Tibial nerve (tissue), 3 donors: ENCODE data around the gene TBC1D1.

Source experiments
- CTCF ChIP-seq, 5 experiments: fragments of 200-600 bp in 3 of 5; fragments of 450-650 bp in 2 of 5; sonication (generic) in 3 of 5; IDR thresholded peaks; one replicate each; pipeline ENCODE4 v1.5.1; 2016 to 2019; ENCODE audit warnings: antibody characterized with exemption in 5 of 5, mild to moderate bottlenecking in 3 of 5, moderate library complexity in 2 of 5
- POLR2A ChIP-seq, 2 donors: fragments of 450-650 bp; IDR thresholded peaks; one replicate each; pipeline ENCODE4 v1.6.1; 2017; ENCODE audit warnings: antibody characterized with exemption in 2 of 2, mild to moderate bottlenecking in 2 of 2, moderate library complexity in 2 of 2

DNA sequence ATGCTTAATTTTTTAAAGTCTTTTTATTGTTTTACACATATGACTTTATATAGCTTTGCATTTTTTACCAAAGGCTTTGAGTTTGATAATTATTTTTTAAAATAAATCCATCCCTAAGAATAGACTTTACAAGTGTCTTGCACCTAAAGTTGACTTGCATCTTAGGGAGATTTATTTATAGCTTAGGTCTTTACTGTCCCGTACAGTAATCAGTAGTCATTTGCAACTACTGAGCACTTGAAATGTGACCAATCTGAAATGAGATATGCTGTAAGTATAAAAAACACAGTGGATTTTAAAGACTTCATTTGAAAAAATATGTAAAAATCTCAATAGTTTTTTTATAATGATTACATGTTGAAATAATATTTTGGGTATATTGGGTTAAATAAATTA, 19.2 kb downstream of the TBC1D1 start:
- TF ChIP-seq POLR2A (IDR thresholded peaks at IDR 0.05) (no peak), CTCF (IDR thresholded peaks at IDR 0.05) (no peak)
